SH-SY5Y (cell line): ENCODE data around the gene TTC28.

Source experiments
- GATA2 ChIP-seq: IDR thresholded peaks from 2 replicates; pipeline ENCODE4 v1.6.1; 2011; ENCODE audit warnings: mild to moderate bottlenecking, low read depth, low read length
- GATA3 ChIP-seq: IDR thresholded peaks from 2 replicates; pipeline ENCODE4 v1.6.1; 2011; ENCODE audit warnings: low read depth, mild to moderate bottlenecking, low read length, moderate library complexity

GRCh38 chr22:28254396-28254795, 425.2 kb downstream of the TTC28 start:
- TF ChIP-seq GATA2 = no peak
- TF ChIP-seq GATA3 = no peak
